CD4-positive, alpha-beta T cell (primary cell): ENCODE measurements around the gene ZNF778. TPM values are rescaled to one million over a fixed set of nuclear protein-coding genes. Genes with fewer than 3 reads are reported as not detected.

ENCODE experiments used
- ATAC-seq: fragments of 200-7000 bp; cut with Tn5 transposase; one replicate; pipeline ENCODE4 v1.10.0; 2022; ENCODE audit warnings: mild to moderate bottlenecking; ENCODE audit not compliant: poor library complexity
- CTCF ChIA-PET: fragments of 350-600 bp; sonication (Branson Sonifier 250); formaldehyde crosslinking; loops from one replicate; lab custom pipeline; 2021; ENCODE audit warnings: antibody characterized with exemption, inconsistent platforms; lab: Charles Lee
- POLR2A ChIA-PET: fragments of 350-600 bp; sonication (Branson Sonifier 250); formaldehyde crosslinking; loops from one replicate; lab custom pipeline; 2021; ENCODE audit warnings: antibody characterized with exemption, inconsistent platforms; lab: Charles Lee
- DNase-seq, 14 experiments: peaks; one replicate each; pipeline ENCODE4 v3.0.0-alpha.2; 2013 to 2020; ENCODE audit warnings: mixed read lengths in 2 of 14
- H3K27ac ChIP-seq, 2 donors: one replicate each; pipeline versions ENCODE4 v1.5.1 to v1.7.0; 2013; ENCODE audit warnings: low read length in 2 of 2, low read depth in 1 of 2, mild to moderate bottlenecking in 1 of 2
- H3K27me3 ChIP-seq, 2 experiments: 1 replicate in 1 of 2; 2 replicates in 1 of 2; pipeline versions ENCODE4 v1.6.1 to v1.7.0; 2013; ENCODE audit warnings: low read length in 2 of 2, control low read depth in 1 of 2, mild to moderate bottlenecking in 1 of 2, moderate library complexity in 1 of 2; ENCODE audit not compliant: insufficient read depth in 2 of 2, control insufficient read depth in 1 of 2
- H3K36me3 ChIP-seq: one replicate; pipeline ENCODE4 v1.6.1; 2013; ENCODE audit warnings: low read length, control low read depth; ENCODE audit not compliant: insufficient read depth
- H3K4me1 ChIP-seq: one replicate; pipeline ENCODE4 v1.6.1; 2013; ENCODE audit warnings: low read length, control low read depth; ENCODE audit not compliant: insufficient read depth
- H3K4me3 ChIP-seq: one replicate; pipeline ENCODE4 v1.5.1; 2013; ENCODE audit warnings: mild to moderate bottlenecking, low read length, moderate library complexity
- H3K9me3 ChIP-seq, 2 experiments: 1 replicate in 1 of 2; 2 replicates in 1 of 2; pipeline versions ENCODE4 v1.6.1 to v1.7.0; 2013; ENCODE audit warnings: low read length in 2 of 2, mild to moderate bottlenecking in 2 of 2, control low read depth in 1 of 2, moderate library complexity in 1 of 2; ENCODE audit not compliant: control insufficient read depth in 1 of 2, insufficient read depth in 1 of 2
- H3K27ac Mint-ChIP-seq: one replicate; pipeline ENCODE4 v1.8.0; 2020; ENCODE audit warnings: mixed read lengths
- H3K27me3 Mint-ChIP-seq: one replicate; pipeline ENCODE4 v1.8.0; 2021; ENCODE audit warnings: mixed read lengths
- H3K36me3 Mint-ChIP-seq: one replicate; pipeline ENCODE4 v1.8.0; 2021; ENCODE audit warnings: low read depth, mixed read lengths
- H3K4me1 Mint-ChIP-seq: one replicate; pipeline ENCODE4 v1.8.0; 2021; ENCODE audit warnings: low read depth, mixed read lengths
- H3K4me3 Mint-ChIP-seq: one replicate; pipeline ENCODE4 v1.8.0; 2020; ENCODE audit warnings: mild to moderate bottlenecking, mixed read lengths
- H3K9me3 Mint-ChIP-seq: one replicate; pipeline ENCODE4 v1.8.0; 2020; ENCODE audit warnings: mixed read lengths
- intact Hi-C, 2 experiments: fragments of 100-400 bp; cut with DNase I in 1 of 2; cut with micrococcal nuclease in 1 of 2; formaldehyde crosslinking; loops; one replicate each; pipeline versions ENCODE4 v1.15.1 to v1.9.0; 2023 to 2025; cut with DNase I, micrococcal nuclease
- total RNA-seq, 174 experiments: library from RNA in 2 of 174; stranded (reverse) in 2 of 174; gene quantifications; one replicate each; pipeline ENCODE4 v1.2.3 and lab custom pipeline; 2021 to 2026
- TF ChIP-seq, protein P1 (sequence below): fragments of 200-600 bp; IDR thresholded peaks from one replicate; pipeline ENCODE4 v1.8.0; 2022; ENCODE audit warnings: antibody characterized with exemption, mild to moderate bottlenecking

The ZNF778 gene
- total RNA-seq, 2 experiments from 2014 or later = 4.0 to 6.7 TPM

- Histone ChIP-seq H3K4me3 (no peak overlapping the region), H3K9me3 (peaks cover 0 to 17% of the 10 kb centered on the region in 2 experiments), H3K27me3 (peaks cover 19 to 21% of the 10 kb centered on the region in 2 experiments), H3K36me3 (no peaks in the 10 kb centered on the region), H3K4me1 (peaks cover 23% of the 10 kb centered on the region), H3K27ac (no peak overlapping the region)
- H3K4me3 Mint-ChIP-seq = no peak overlapping the region
- intact Hi-C loops = no loop called here
- ATAC-seq (no peak), DNase-seq (peak in 1 of 14 experiments; percentile 21)
- no peak overlapping the region for H3K27ac Mint-ChIP-seq
- ChIA-PET POLR2A (interaction anchor here (0.6 kb wide), 1 partner anchor 307 kb away, joined by 5 read pairs; no protein-coding TSS in a partner anchor), CTCF (no interaction called here)
- TF ChIP-seq, protein P1, sequence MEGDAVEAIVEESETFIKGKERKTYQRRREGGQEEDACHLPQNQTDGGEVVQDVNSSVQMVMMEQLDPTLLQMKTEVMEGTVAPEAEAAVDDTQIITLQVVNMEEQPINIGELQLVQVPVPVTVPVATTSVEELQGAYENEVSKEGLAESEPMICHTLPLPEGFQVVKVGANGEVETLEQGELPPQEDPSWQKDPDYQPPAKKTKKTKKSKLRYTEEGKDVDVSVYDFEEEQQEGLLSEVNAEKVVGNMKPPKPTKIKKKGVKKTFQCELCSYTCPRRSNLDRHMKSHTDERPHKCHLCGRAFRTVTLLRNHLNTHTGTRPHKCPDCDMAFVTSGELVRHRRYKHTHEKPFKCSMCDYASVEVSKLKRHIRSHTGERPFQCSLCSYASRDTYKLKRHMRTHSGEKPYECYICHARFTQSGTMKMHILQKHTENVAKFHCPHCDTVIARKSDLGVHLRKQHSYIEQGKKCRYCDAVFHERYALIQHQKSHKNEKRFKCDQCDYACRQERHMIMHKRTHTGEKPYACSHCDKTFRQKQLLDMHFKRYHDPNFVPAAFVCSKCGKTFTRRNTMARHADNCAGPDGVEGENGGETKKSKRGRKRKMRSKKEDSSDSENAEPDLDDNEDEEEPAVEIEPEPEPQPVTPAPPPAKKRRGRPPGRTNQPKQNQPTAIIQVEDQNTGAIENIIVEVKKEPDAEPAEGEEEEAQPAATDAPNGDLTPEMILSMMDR = no peak
- peaks cover 18% of the 10 kb centered on the region for H3K27me3 Mint-ChIP-seq
- H3K9me3 Mint-ChIP-seq = no peaks in the 10 kb centered on the region
- H3K36me3 Mint-ChIP-seq = no peaks in the 10 kb centered on the region
- H3K4me1 Mint-ChIP-seq = peaks cover 8% of the 10 kb centered on the region
These were observed 20.4 kb upstream of the ZNF778 start for GRCh38 chr16:89197033-89197632.

DNA sequence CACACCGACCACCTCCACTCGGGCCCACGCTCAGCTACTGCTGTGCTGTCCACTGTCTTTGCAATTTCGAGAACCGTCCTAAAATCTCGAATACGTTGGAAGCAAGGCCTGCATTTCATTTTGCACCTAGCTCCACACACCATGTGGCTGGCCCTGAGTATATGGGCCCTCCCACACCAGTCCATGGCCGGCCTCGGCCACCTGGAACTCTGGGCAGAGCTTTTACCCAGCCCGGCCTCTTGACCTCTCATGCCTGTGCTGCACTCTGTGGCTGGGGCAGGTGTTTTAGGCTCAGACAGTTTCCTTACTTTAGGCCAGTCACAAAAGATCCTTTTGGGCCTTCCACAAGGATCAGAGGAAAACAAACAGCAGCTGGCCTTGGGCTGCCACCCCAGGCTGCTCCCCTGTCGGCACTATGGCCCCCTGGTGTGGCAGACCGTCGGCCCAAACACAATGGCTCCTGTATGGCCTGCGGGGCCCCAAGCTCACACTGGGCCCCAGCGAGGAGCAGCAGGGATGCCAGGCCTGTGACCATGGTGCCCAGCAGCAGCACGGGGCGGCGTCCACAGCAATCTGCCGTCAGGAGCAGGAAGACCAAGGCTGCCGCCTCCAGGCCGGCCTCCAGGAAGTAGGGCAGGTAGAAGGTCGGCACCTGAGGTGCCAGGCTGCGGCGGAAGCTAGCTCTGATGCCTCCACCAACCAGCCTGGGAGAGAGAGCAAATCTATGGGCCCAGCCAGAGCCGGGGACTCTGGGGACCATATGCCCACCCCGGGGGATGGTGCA is 19.7 kb upstream of the ZNF778 start:
- no peak overlapping the region for H3K4me3 Mint-ChIP-seq
- no peaks in the 10 kb centered on the region for H3K9me3 Mint-ChIP-seq
- H3K4me3 ChIP-seq = no peak overlapping the region
- H3K4me1 Mint-ChIP-seq = peaks cover 10% of the 10 kb centered on the region
- peak in 1 of 14 experiments; percentile 24 for DNase-seq
- H3K27me3 Mint-ChIP-seq = peaks cover 25% of the 10 kb centered on the region
- H3K36me3 ChIP-seq = no peaks in the 10 kb centered on the region
- CTCF ChIA-PET = no interaction called here
- no peak for ATAC-seq
- H3K27ac Mint-ChIP-seq = no peak overlapping the region
- POLR2A ChIA-PET = interaction anchor here (0.6 kb wide), 1 partner anchor 306 kb away, joined by 5 read pairs; no protein-coding TSS in a partner anchor
- intact Hi-C loops = no loop called here
- H3K9me3 ChIP-seq = peaks cover 0 to 20% of the 10 kb centered on the region in 2 experiments
- peaks cover 22% of the 10 kb centered on the region for H3K4me1 ChIP-seq
- H3K27ac ChIP-seq = no peak overlapping the region
- no peaks in the 10 kb centered on the region for H3K36me3 Mint-ChIP-seq
- H3K27me3 ChIP-seq = peaks cover 22 to 27% of the 10 kb centered on the region in 2 experiments
- TF ChIP-seq, protein P1 = no peak

DNA sequence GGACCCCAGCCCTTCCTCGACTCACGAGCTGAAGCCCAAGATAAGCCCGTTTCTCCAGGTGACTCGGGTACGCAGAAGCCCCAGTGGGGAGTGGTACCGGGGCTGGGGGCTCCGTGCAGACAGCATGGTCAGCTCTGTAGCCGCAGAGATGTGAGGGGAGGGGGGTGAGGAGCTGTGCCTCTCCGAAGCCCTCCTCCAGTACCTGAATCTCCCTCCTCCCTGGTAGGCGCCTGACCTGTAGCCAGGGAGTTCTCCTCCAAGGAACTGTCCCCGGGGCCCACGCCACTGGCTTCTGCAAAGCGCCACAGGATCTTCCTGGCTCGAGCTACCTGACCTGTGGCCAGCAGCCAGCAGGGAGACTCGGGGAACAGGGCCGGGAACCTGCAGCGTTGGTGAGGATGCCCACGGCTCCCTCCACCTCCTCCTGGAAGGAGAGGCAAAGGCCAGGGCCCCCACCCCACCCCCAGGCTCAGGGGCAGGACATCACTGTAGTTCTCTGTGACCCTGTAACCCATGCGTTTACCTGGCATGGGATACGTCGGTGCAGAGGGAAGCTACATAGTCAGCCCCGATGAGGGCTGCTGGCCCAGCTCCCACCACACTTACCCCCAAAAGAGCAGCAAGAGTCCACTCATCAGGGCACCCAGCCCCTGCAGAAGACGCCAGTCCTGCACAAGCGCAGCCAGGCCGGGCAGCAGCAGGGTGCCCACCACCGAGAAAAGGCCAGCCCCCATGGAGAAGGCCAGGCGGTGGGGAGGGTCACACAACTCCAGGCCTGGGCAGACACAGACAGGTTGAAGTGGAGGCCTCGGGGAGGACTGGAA is 18.9 kb upstream of the ZNF778 start:
- no peaks in the 10 kb centered on the region for H3K9me3 Mint-ChIP-seq
- Histone ChIP-seq H3K27me3 (peaks cover 26 to 35% of the 10 kb centered on the region in 2 experiments), H3K9me3 (peaks cover 0 to 20% of the 10 kb centered on the region in 2 experiments), H3K4me1 (peaks cover 20% of the 10 kb centered on the region), H3K4me3 (no peak overlapping the region), H3K27ac (no peak overlapping the region), H3K36me3 (no peaks in the 10 kb centered on the region)
- no peak overlapping the region for H3K27ac Mint-ChIP-seq
- CTCF ChIA-PET = no interaction called here
- no peak for ATAC-seq
- H3K4me1 Mint-ChIP-seq = peaks cover 15% of the 10 kb centered on the region
- DNase-seq = no peak
- H3K36me3 Mint-ChIP-seq = no peaks in the 10 kb centered on the region
- H3K4me3 Mint-ChIP-seq = no peak overlapping the region
- TF ChIP-seq, protein P1 = no peak
- peaks cover 33% of the 10 kb centered on the region for H3K27me3 Mint-ChIP-seq
- POLR2A ChIA-PET = no interaction called here
- intact Hi-C loops = no loop called here
